ENCODE results near the gene PTP4A2. TPM values are rescaled to one million over a fixed set of nuclear protein-coding genes. Genes with fewer than 3 reads are reported as not detected.

The PTP4A2 gene
- total and polyA plus RNA-seq, 2 of the 13 experiments (the other 11 are each of a cell fraction or from before 2014, with no cell fraction given) = 173 to 225 TPM

- peak; percentile 59 for TF ChIP-seq ZNF687 (CRISPR knock-in tag; IDR thresholded peaks at IDR 0.05)
- TF ChIP-seq MAZ (IDR thresholded peaks at IDR 0.05; ENCODE audit: borderline replicate concordance, low read depth, low read length) = no peak
- TF ChIP-seq MAZ (CRISPR knock-in tag; IDR thresholded peaks at IDR 0.05; ENCODE audit: low read depth) = peak; percentile 52; the same call in 1 of the 2 replicates
- peak; percentile 62 for TF ChIP-seq MTA1 (CRISPR knock-in tag; IDR thresholded peaks at IDR 0.05; ENCODE audit: borderline replicate concordance)
- peak; percentile 81; the same call in 1 of the 2 replicates for TF ChIP-seq RXRB (CRISPR knock-in tag; IDR thresholded peaks at IDR 0.05; ENCODE audit: borderline replicate concordance)
- TF ChIP-seq RARA (CRISPR knock-in tag; IDR thresholded peaks at IDR 0.05) = peak; percentile 41; the same call in 1 of the 2 replicates
- no peak for TF ChIP-seq NR1H2 (CRISPR knock-in tag; IDR thresholded peaks at IDR 0.05; ENCODE audit: borderline replicate concordance, low read depth)
- TF ChIP-seq SP2 (CRISPR knock-in tag; IDR thresholded peaks at IDR 0.05) = no peak
- no peak for TF ChIP-seq RFXANK (CRISPR knock-in tag; IDR thresholded peaks at IDR 0.05)
- TF ChIP-seq TMF1 (CRISPR knock-in tag; IDR thresholded peaks at IDR 0.05; ENCODE audit: low read depth) = no peak
- TF ChIP-seq HMGXB3 (CRISPR knock-in tag; IDR thresholded peaks at IDR 0.05; ENCODE audit: borderline replicate concordance) = 0 out of 2 replicates have a peak, but pooled peaks have one; percentile 50
- no peak for TF ChIP-seq U2AF2 (IDR thresholded peaks at IDR 0.05; ENCODE audit: low read depth, low read length)
- TF ChIP-seq ZNF552 (CRISPR knock-in tag; IDR thresholded peaks at IDR 0.05; ENCODE audit: borderline replicate concordance) = no peak
- TF ChIP-seq SKI (IDR thresholded peaks at IDR 0.05; ENCODE audit: partially characterized antibody) = peak; percentile 36
- no peak for TF ChIP-seq TEAD3 (CRISPR knock-in tag; optimal IDR thresholded peaks at IDR 0.05; ENCODE audit: borderline replicate concordance)
- TF ChIP-seq ZNF292 (CRISPR knock-in tag; IDR thresholded peaks at IDR 0.05; ENCODE audit: borderline replicate concordance, low read depth) = no peak; the same call in 1 of the 2 replicates
- TF ChIP-seq MYPOP (CRISPR knock-in tag; IDR thresholded peaks at IDR 0.05) = peak; percentile 39; the same call in 1 of the 2 replicates
- TF ChIP-seq ONECUT2 (CRISPR knock-in tag; IDR thresholded peaks at IDR 0.05) = peak; percentile 85
- TF ChIP-seq HOXA3 (CRISPR knock-in tag; IDR thresholded peaks at IDR 0.05) = 0 out of 2 replicates have a peak, but pooled peaks have one; percentile 37
- TF ChIP-seq SRSF1 (optimal IDR thresholded peaks at IDR 0.05; ENCODE audit: low read depth, low read length) = no peak
Measured at GRCh38 chr1:31939484-31940329, 1.5 kb upstream of the PTP4A2 start (continued).

Data from HepG2 (cell line).